Fibroblast of upper back skin (primary cell): ENCODE results near the gene S100A9.
"Not testable (repeated sequence)": the region's sequence is repeated elsewhere in the genome, so short reads cannot be mapped to it uniquely, and the experiment has no call there.

Experiments used
- DNase-seq: peaks from one replicate; pipeline ENCODE4 v3.0.0-alpha.2; 2013

S100A9 gene

DNA sequence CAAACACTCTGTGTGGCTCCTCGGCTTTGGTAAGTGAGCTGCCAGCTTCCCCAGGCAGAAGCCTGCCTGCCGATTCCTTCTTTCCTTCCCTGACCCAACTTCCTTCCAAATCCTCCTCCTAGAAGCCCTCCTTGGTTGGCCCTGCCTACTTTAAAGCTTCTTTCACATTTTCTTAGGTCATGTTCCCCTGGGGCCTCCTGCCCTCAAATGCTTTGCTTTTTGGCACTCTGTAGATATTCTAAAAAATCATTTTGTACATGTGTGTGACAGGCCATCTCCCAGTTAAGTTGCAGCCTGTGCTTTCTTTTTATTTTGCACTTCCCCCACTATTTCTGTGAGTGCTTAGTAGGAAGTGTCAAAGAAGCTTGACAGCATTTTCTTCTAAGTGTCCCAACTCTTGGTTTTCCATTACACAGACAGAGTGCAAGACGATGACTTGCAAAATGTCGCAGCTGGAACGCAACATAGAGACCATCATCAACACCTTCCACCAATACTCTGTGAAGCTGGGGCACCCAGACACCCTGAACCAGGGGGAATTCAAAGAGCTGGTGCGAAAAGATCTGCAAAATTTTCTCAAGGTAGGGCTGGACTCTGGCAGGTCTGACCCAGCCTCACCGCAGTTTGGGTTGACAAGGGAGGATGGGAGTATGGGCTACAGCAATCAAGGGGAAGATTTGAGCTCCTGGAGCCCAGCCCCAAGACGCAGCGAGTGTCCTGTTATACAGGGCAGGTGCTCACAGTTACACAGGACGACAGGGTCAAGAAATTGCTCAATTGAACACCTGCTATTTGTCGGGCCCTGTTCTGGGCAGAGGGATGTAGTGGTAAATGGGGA lies at the start of gene S100A9:
Gene S100A9 (plus strand): TSS at position 2 of the 838 bp plus-strand sequence. CDS start 430 bp downstream, at position 432.
- DNase-seq = no peak

GRCh38 chr1:153308540-153308939 lies 49.1 kb upstream of the S100A9 start:
- DNase-seq = no peak

GRCh38 chr1:153309441-153309840 lies 48.2 kb upstream of the S100A9 start:
- DNase-seq = no peak

DNA sequence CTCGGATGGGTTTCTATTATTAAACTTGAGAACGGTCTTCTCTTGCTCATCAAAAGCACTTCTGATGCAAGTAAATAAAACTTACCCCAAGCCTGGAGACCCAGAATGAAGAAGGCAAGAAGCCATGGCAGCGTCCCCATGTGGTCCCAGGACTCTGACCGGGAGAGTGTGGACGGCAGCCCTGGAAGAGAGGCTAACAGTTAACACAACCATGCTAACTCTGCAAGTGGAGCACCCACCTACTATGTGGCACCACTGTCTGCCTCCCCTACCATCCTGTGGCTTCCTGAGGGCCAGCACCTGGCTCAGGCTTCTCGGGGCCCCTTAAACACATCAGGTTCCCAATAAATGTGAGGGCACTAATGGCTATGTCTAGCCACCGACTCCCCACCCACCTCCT lies 47.1 kb upstream of the S100A9 start:
- no peak for DNase-seq

DNA sequence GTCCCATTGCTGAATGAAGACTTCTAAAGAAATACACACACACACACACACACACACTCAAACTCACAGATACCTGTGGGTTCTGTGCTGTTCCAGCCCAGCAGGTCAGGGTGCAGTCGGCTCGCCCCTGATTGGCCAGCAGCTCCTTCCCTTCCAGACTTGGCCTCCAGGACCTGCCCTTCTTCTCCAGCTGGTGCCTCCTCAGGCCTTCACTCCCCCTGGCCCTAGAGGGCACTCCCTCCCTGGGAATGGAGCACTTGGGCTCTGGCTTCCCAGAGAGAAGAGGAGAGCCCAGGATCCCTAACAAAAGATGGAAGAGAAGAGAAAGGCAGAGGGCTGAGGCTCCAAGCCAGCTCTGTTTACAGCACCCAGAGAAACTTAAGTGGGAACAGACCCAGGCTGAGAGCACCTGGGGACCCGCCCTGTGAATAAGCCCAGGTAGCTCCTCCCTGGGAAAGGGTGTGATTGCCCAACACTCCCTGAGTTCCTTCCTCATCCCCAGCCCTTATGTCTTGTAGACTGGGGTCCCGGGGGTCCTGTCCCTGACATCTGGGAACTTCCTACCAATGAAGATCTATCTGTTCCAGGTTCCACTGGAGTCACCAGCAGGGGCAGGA lies 45.0 kb upstream of the S100A9 start, which contains the start of gene PGLYRP3:
Gene PGLYRP3 (minus strand): TSS at position 383 of the 617 bp plus-strand sequence. CDS start 2,287 bp downstream, outside the sequence.
- DNase-seq = no peak

GRCh38 chr1:153313288-153313687 lies 44.4 kb upstream of the S100A9 start:
- DNase-seq = no peak

GRCh38 chr1:153314388-153314787 lies 43.3 kb upstream of the S100A9 start:
- not testable (repeated sequence) for DNase-seq

DNA sequence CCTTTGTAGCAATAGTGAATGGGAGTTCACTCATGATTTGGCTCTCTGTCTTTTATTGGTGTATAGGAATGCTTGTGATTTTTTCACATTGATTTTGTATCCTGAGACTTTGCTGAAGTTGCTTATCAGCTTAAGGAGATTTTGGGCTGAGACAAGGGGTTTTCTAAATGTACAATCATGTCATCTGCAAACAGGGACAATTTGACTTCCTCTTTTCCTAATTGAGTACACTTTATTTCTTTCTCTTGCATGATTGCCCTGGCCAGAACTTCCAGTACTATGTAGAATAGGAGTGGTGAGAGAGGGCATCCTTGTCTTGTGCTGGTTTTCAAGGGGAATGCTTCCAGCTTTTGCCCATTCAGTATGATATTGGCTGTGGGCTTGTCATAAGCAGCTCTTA lies 41.6 kb upstream of the S100A9 start:
- DNase-seq = not testable (repeated sequence)

- not testable (repeated sequence) for DNase-seq
These were observed 39.5 kb upstream of the S100A9 start for GRCh38 chr1:153318145-153318544.

GRCh38 chr1:153322568-153322967 lies 35.1 kb upstream of the S100A9 start:
- DNase-seq = no peak

- no peak for DNase-seq
These were observed 32.7 kb upstream of the S100A9 start for GRCh38 chr1:153324912-153325311.

GRCh38 chr1:153333902-153334301 lies 23.8 kb upstream of the S100A9 start:
- no peak for DNase-seq

GRCh38 chr1:153336650-153337049 lies 21.0 kb upstream of the S100A9 start:
- DNase-seq = no peak

GRCh38 chr1:153337980-153338853 lies 19.4 kb upstream of the S100A9 start:
- no peak for DNase-seq

DNA sequence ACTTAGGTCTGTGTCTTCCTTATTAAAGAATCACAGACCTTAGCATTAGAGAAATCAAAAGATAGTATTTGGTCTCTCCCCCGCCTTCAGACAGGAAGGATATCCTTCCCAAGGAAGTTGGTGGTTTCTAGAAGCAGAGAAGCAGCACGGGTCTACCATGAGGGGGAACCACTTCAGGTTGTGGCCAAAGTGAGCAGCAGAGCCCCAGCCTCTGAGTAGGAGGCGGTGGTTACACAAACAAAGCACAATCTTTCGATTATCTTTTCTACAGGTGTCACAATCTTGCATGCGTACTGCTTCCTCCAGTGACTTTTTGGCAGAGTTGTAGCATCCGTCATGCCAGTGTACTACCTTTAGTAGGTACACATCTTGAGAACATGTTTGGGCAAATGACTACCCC lies 17.9 kb upstream of the S100A9 start:
- no peak for DNase-seq

DNA sequence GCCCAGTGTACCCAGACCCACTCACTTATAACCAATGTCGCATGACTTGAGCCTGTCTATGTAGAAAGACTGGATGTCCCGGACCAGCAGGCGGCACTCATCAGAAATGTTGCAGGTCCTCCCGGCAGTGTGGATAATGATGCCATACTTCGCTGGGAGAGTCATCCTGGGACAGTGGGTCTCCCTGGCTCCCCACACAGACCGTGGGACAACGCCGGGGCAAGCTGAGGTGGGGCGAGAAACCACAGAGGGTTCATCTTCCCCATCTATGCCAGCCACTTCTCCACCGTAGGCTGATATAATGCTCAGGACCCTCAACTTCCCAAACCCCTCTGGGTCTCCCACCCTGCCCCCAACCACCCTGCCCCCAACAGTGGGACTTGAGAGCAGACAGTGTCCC lies 17.3 kb upstream of the S100A9 start:
- DNase-seq = no peak

DNA sequence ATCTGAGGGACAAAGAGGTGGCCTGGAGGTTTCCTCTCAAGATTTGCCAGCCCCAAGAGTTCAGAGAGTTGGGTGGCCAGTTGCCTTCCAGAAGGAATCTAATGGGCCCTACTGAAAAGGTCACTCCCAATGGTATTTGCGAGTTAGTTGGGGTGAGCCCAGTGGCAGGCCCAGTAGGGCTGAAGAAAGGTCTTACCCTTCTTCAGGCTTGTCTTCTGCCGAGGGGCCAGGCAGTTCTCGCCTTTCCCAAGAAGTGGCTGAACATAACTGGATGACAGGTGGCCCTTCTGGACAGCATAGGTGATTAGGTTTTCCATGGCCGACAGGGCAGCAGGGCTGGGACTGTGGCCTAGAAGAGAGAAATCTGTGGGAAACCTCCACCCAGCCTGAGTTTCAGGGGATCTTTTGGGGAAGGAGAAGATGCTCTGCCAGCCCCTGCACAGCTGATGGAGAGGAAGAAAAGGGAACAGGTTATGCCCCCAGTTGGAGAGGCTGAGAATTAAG lies 16.2 kb upstream of the S100A9 start:
- DNase-seq = no peak

DNA sequence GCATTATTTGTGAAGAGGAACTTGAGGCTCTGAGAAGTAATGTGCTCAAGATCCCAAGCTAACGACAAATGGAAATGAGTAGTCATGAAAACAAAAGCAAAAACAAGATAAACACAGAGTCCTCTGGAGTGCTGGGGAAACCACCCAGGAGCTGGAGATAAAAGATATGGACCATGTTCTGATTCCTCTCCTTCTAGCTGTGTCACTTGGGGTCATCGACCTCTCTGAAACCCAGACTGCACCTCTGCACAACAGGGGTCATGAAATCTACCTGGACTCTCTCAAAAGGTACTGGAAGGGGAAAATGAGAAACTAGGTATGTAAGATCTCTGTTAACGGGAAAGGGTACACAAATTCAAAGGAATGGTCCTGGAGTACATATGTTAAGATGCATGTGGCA lies 15.5 kb upstream of the S100A9 start:
- no peak for DNase-seq

- no peak for DNase-seq
These were observed 14.5 kb upstream of the S100A9 start for GRCh38 chr1:153343040-153343681.

DNA sequence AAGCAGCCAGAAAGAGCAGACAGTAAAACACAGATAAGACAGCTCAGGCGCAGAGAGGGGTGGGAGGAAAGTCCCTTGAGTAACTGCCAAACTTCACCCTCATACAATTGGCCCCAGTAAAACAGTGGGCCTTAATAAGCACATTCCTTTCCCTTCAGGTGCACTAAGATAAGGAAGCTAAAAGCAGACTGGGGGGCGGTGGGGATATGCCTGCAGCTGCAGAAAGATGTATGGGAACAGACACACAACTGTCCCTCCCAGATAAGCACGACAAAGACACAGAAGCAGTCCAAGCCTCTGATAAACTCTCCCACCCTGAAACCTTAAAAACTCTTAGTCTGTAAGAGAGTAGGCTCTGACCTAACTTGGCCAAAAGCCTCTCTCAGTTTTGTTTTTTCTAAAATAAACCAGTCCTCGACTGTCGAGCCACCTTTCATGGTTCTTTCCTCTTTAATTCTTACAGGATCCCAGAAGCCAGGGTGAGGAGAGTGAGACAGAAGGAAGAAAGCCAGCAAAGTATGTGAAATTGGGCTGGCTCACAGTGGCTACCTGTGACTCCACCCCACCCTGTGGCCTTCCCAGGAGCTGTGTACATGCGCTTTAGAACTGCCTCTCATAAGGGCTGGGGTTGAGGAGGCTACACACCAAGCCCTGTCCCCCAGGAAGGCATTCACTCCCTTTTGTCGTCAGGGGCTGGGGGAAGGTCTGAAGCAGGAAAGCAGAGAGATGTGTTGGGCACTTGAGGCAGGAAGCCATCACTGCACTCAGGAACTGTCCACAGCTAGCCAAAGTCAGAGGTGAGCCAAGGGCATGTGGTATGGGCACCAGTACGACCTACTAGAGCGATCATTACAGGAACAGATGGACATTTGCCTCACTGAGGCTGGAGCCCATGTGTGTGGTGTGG lies 13.6 kb upstream of the S100A9 start:
- no peak for DNase-seq

DNA sequence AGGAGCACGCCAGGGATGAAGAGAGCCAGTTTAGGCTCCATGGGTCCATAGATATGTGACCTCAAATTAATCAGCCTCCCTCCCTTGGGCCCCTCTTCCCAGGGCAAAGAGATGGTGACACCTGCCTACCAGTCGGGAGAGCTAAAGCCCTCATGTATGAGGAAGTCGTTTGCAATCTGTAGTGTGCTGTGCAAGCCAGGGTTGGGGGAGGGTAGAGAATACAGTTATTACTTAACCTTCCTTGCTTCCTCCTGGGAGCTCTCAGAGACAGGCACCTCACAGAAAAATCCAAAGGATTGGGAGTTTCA lies 13.0 kb upstream of the S100A9 start:
- DNase-seq = no peak
